ENCODE results near the gene HSFY2.
"Not testable (repeated sequence)": the region's sequence is repeated elsewhere in the genome, so short reads cannot be mapped to it uniquely, and the experiment has no call there.

Gene HSFY2, protein sequence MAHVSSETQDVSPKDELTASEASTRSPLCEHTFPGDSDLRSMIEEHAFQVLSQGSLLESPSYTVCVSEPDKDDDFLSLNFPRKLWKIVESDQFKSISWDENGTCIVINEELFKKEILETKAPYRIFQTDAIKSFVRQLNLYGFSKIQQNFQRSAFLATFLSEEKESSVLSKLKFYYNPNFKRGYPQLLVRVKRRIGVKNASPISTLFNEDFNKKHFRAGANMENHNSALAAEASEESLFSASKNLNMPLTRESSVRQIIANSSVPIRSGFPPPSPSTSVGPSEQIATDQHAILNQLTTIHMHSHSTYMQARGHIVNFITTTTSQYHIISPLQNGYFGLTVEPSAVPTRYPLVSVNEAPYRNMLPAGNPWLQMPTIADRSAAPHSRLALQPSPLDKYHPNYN

GRCh38 chrY:18773635-18774034 is at the start of gene HSFY2:
TSS of gene HSFY2 (minus strand) at chrY:18773735. CDS start at chrY:18773618, 117 bp downstream.
- not testable (repeated sequence) for DNase-seq

GRCh38 chrY:18815751-18816150 is 42.2 kb upstream of the HSFY2 start:
- DNase-seq = not testable (repeated sequence)

- not testable (repeated sequence) for DNase-seq
Observed at GRCh38 chrY:18788757-18789406, 15.3 kb upstream of the HSFY2 start.

DNA sequence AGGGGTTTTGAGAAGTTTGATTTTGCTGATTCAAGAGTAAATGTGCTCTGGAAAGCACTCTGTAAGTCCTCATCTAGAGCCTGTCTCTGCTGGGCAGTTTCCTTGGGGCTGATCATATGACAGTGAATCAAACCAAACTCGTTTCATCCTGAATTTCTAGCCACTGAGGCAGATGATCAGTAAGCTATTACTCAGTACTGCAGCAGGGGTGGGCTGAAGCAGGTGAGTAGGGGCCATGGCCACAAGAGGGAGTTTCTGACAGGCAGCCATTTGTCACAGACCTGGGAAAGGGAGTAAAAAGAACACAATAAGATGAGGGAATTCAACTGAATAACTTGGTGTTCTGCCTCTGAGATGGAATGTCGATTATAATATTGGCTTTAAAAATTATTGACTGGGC is 19.5 kb downstream of the HSFY2 start:
- not testable (repeated sequence) for DNase-seq

DNA sequence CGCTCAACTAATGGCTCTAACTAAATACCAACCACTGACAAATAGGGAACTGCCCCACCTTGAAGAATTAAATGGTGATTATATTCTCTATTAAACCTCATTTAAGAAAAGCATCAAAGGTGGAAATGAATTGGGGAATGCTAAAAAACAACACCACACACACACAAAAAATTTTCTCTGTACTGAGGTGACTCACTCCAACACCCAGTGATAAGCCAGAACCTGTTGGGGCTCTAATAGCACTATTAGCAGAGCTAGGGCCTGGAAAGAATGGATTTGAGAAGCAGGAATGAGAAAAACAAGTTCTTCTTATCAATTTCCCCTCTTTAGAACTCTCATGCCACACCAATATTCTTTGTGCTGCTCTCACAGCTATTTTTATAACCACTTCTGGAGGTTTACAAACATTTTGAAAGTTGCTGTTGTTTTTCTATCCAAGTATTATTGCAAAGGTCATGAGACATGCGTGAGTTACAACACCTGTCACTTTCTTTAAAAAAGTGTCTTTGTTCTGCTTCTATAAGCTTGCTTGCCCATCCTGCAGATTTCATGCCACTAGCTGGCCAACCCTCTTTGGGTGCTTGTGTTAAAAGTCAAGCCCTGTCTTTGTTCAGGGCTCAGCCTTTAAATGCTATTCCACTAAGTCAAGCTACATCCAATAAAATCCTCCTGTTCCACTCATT is 20.3 kb downstream of the HSFY2 start:
- not testable (repeated sequence) for DNase-seq

DNA sequence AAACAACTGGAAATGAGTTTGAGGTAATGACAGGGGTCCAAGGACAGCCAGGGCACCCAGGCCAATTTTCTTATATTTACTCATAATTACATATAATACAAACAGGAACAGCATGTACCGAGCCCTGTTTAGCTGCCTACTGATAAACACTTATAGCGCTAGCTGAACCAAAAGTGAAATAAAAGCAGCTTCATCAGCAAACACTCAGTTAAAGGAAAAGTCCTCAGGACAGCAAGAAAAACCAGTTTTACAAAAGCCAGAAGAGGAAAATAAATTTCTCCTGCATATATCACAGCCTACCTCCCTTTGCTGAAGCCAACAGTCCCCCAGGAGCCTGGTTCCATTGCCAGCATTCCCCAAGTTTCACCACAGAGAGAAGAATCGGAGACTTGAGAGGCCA is 49.8 kb downstream of the HSFY2 start:
- DNase-seq = not testable (repeated sequence)
